Measurements from ENCODE around the gene KDM4F. TPM values are rescaled to one million over a fixed set of nuclear protein-coding genes. Genes with fewer than 3 reads are reported as not detected.

KDM4F gene
- total and polyA plus RNA-seq, 4 experiments from 2014 or later = not detected

DNA sequence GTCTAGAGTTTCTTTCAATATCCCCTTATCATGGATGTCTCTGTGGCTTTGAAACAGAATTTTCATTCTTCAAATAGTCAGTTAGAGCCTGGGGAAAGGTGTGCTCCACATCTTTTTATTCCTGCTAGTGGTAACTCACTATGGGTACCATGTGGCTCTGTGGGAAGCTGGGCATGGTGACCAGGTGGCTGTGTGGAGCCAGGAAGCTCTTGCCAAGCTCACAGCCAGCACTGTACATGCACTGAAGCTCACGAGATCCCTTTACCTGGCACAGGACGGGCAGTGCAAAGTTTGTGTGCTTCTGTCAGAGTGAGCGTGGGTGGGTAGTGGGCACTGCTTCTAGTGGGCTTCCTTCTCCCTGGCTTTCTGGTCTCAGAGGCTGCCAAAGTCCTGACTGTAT lies 6.3 kb upstream of the KDM4F start:
- Histone ChIP-seq H3K27ac (ENCODE audit: low read depth, low read length) (no peak overlapping the region), H3K4me3 (ENCODE audit: low read length in 2 of 2) (no peak overlapping the region), H3K9me3 (ENCODE audit: control insufficient read depth in 1 of 2, low read length in 2 of 2) (no peaks in the 10 kb centered on the region), H3K27me3 (ENCODE audit: insufficient read depth, low read length) (no peaks in the 10 kb centered on the region), H3K4me1 (ENCODE audit: insufficient read depth, low read length) (no peaks in the 10 kb centered on the region), H3K36me3 (ENCODE audit: insufficient read depth, low read length) (no peaks in the 10 kb centered on the region)
- no peak overlapping the region for H3K27ac Mint-ChIP-seq
- intact Hi-C loops (cut with micrococcal nuclease) = no loop called here
- DNase-seq = no peak
- CTCF ChIA-PET (ENCODE audit: partially characterized antibody) = no interaction called here
- H3K4me3 Mint-ChIP-seq = no peak overlapping the region
- POLR2A ChIA-PET (ENCODE audit: partially characterized antibody) = no interaction called here
- peaks cover 29 to 42% of the 10 kb centered on the region in 2 donors for H3K27me3 Mint-ChIP-seq
- H3K9me3 Mint-ChIP-seq = no peaks in the 10 kb centered on the region
- no peaks in the 10 kb centered on the region for H3K36me3 Mint-ChIP-seq
- peaks cover 0 to 2% (median under 1%) of the 10 kb centered on the region in 4 donors for H3K4me1 Mint-ChIP-seq

DNA sequence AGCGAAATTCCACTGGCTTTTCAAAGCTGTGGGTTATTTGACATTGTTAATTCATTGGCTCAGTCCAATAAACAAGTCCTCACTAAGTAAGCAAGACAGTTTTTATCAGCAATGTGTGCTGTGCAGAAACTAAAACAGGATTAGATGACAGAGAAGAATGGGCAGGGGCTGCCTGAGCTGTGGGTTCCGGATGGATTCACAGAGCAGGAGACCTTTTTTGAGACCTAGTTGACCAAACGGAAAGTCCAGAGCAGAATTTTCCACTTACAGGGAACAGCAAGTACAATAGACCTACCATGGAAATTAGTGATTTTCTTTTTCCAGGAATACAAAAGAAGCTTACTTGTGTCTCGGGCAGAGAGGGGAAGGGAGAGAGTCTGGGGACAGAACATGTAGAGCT lies 5.2 kb upstream of the KDM4F start:
- H3K4me3 Mint-ChIP-seq = no peak overlapping the region
- H3K4me1 ChIP-seq (ENCODE audit: insufficient read depth, low read length) = no peaks in the 10 kb centered on the region
- no peaks in the 10 kb centered on the region for H3K36me3 ChIP-seq (ENCODE audit: insufficient read depth, low read length)
- no peaks in the 10 kb centered on the region for H3K9me3 Mint-ChIP-seq
- no peaks in the 10 kb centered on the region for H3K9me3 ChIP-seq (ENCODE audit: control insufficient read depth in 1 of 2, low read length in 2 of 2)
- H3K27ac Mint-ChIP-seq = no peak overlapping the region
- H3K27me3 ChIP-seq (ENCODE audit: insufficient read depth, low read length) = no peaks in the 10 kb centered on the region
- H3K27me3 Mint-ChIP-seq = peaks cover 27 to 37% of the 10 kb centered on the region in 2 donors
- no peak overlapping the region for H3K27ac ChIP-seq (ENCODE audit: low read depth, low read length)
- peaks cover 0 to 1% (median 0%) of the 10 kb centered on the region in 4 donors for H3K4me1 Mint-ChIP-seq
- intact Hi-C loops (cut with micrococcal nuclease) = no loop called here
- ChIA-PET CTCF (ENCODE audit: partially characterized antibody) (no interaction called here), POLR2A (ENCODE audit: partially characterized antibody) (no interaction called here)
- H3K36me3 Mint-ChIP-seq = no peaks in the 10 kb centered on the region
- no peak overlapping the region for H3K4me3 ChIP-seq (ENCODE audit: low read length in 2 of 2)
- no peak for DNase-seq

DNA sequence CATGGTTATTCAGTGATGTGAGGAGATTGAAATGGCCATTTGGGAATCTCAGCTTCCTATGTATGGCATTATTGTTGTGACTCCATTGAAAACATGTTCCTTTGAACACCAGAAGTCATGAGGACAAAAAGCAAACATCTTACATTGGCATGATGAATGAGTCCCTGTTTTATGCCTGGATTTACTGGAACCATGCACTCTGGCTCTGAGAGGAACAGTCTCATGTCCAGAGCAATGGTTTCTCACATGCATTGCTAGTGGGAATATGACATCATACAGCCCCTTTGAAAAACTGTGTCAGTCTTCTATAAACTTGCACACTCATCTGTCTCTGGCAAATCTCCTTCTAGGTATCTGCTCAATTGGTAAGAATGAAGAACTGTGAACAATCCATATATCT lies 3.4 kb upstream of the KDM4F start:
- ChIA-PET CTCF (ENCODE audit: partially characterized antibody) (no interaction called here), POLR2A (ENCODE audit: partially characterized antibody) (no interaction called here)
- H3K4me3 ChIP-seq (ENCODE audit: low read length in 2 of 2) = no peak overlapping the region
- Mint-ChIP-seq H3K27me3 (peaks cover 30 to 37% of the 10 kb centered on the region in 2 donors), H3K36me3 (no peaks in the 10 kb centered on the region), H3K4me1 (peaks cover 0 to 1% (median 0%) of the 10 kb centered on the region in 4 donors), H3K27ac (no peak overlapping the region), H3K4me3 (no peak overlapping the region), H3K9me3 (no peaks in the 10 kb centered on the region)
- no peaks in the 10 kb centered on the region for H3K36me3 ChIP-seq (ENCODE audit: insufficient read depth, low read length)
- DNase-seq = no peak
- H3K27ac ChIP-seq (ENCODE audit: low read depth, low read length) = no peak overlapping the region
- H3K27me3 ChIP-seq (ENCODE audit: insufficient read depth, low read length) = no peaks in the 10 kb centered on the region
- no peaks in the 10 kb centered on the region for H3K9me3 ChIP-seq (ENCODE audit: control insufficient read depth in 1 of 2, low read length in 2 of 2)
- H3K4me1 ChIP-seq (ENCODE audit: insufficient read depth, low read length) = no peaks in the 10 kb centered on the region
- intact Hi-C loops (cut with micrococcal nuclease) = no loop called here

DNA sequence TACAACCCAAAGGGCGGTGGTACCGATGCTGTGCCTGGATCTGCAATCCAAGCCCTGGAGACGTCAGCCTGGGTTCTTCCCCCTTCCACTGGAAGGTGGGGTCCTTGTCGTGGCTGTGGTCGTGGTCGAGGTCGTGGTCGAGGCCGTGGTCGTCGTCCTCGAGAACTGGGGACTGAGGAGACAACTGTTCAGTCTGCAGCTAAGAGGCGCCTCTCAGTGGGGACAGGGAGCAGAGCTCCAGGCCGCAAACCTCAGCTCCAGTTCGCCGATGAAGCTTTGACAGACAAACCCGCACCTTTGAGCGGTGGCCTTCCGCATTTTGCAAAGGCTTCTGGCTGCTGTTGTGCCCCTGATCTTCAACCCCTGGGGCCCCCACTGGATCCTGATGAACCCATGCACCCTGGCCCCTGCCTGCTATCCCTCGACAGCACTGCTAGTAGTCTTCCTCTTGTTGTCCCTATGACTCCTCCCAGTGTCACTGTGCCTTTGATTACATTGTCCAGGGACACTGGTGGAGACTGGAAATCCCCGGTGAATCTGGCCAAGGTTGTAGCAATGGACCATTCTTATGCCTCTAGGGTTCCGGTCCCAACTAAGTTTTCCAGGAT lies 1.5 kb downstream of the KDM4F start:
- Mint-ChIP-seq H3K27ac (no peak overlapping the region), H3K4me3 (no peak overlapping the region), H3K9me3 (no peaks in the 10 kb centered on the region), H3K4me1 (no peaks in the 10 kb centered on the region), H3K27me3 (peaks cover 24 to 38% of the 10 kb centered on the region in 2 donors), H3K36me3 (no peaks in the 10 kb centered on the region)
- intact Hi-C loops (cut with micrococcal nuclease) = no loop called here
- H3K36me3 ChIP-seq (ENCODE audit: insufficient read depth, low read length) = no peaks in the 10 kb centered on the region
- CTCF ChIA-PET (ENCODE audit: partially characterized antibody) = no interaction called here
- no peak overlapping the region for H3K27ac ChIP-seq (ENCODE audit: low read depth, low read length)
- peaks cover 5% of the 10 kb centered on the region for H3K27me3 ChIP-seq (ENCODE audit: insufficient read depth, low read length)
- no peaks in the 10 kb centered on the region for H3K9me3 ChIP-seq (ENCODE audit: control insufficient read depth in 1 of 2, low read length in 2 of 2)
- DNase-seq = no peak
- H3K4me1 ChIP-seq (ENCODE audit: insufficient read depth, low read length) = no peaks in the 10 kb centered on the region
- H3K4me3 ChIP-seq (ENCODE audit: low read length in 2 of 2) = no peak overlapping the region
- POLR2A ChIA-PET (ENCODE audit: partially characterized antibody) = no interaction called here

GRCh38 chr11:95054356-95054755 lies 5.1 kb downstream of the KDM4F start:
- H3K27me3 Mint-ChIP-seq = peaks cover 19 to 30% of the 10 kb centered on the region in 2 donors
- H3K9me3 Mint-ChIP-seq = no peaks in the 10 kb centered on the region
- ChIA-PET POLR2A (ENCODE audit: partially characterized antibody) (no interaction called here), CTCF (ENCODE audit: partially characterized antibody) (no interaction called here)
- no peak overlapping the region for H3K4me3 Mint-ChIP-seq
- peaks cover 5% of the 10 kb centered on the region for H3K27me3 ChIP-seq (ENCODE audit: insufficient read depth, low read length)
- H3K27ac ChIP-seq (ENCODE audit: low read depth, low read length) = no peak overlapping the region
- peaks cover 0 to 3% of the 10 kb centered on the region in 2 donors for H3K36me3 Mint-ChIP-seq
- H3K4me1 Mint-ChIP-seq = no peaks in the 10 kb centered on the region
- DNase-seq = no peak
- intact Hi-C loops (cut with micrococcal nuclease) = no loop called here
- H3K27ac Mint-ChIP-seq = no peak overlapping the region
- H3K9me3 ChIP-seq (ENCODE audit: control insufficient read depth in 1 of 2, low read length in 2 of 2) = no peaks in the 10 kb centered on the region
- no peaks in the 10 kb centered on the region for H3K4me1 ChIP-seq (ENCODE audit: insufficient read depth, low read length)
- H3K36me3 ChIP-seq (ENCODE audit: insufficient read depth, low read length) = no peaks in the 10 kb centered on the region
- H3K4me3 ChIP-seq (ENCODE audit: low read length in 2 of 2) = no peak overlapping the region

DNA sequence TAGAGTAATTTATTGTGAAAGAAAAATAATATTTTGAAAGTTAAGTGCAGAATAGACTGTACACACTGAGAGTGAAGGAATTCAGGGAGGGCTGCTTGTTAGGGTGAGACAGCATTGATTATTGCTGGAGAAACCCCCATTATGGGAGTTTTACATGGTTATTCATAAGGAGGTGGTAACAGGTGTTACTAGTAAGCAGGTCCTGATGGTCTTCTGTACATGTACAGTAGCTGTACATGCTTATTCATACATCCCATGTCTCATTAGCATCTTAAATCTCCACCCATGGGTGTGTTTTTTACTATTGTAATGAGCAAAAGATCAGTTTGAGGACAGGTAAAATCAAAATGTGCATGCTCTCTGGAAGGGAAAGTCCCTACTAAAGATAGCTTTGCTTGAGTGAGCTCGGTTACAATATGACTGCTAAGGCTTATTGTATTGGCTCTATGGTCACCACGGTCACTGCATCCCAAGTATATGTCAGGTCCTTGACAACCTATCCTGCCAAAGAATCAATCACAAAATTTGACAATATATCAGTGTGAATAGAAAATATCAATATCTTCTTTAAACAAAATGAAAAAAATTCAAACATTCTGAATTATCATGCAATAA lies 6.2 kb downstream of the KDM4F start:
- Mint-ChIP-seq H3K27ac (no peak overlapping the region), H3K36me3 (peaks cover 0 to 3% of the 10 kb centered on the region in 2 donors), H3K4me1 (no peaks in the 10 kb centered on the region), H3K27me3 (peaks cover 24 to 30% of the 10 kb centered on the region in 2 donors), H3K9me3 (no peaks in the 10 kb centered on the region), H3K4me3 (no peak overlapping the region)
- no peaks in the 10 kb centered on the region for H3K4me1 ChIP-seq (ENCODE audit: insufficient read depth, low read length)
- DNase-seq = no peak
- no peaks in the 10 kb centered on the region for H3K36me3 ChIP-seq (ENCODE audit: insufficient read depth, low read length)
- CTCF ChIA-PET (ENCODE audit: partially characterized antibody) = interaction anchor here (1.5 kb wide), 1 partner anchor 12 kb away, joined by 5 read pairs; the partner anchor contains the start of gene SRSF8
- POLR2A ChIA-PET (ENCODE audit: partially characterized antibody) = no interaction called here
- no peak overlapping the region for H3K27ac ChIP-seq (ENCODE audit: low read depth, low read length)
- intact Hi-C loops (cut with micrococcal nuclease) = no loop called here
- no peaks in the 10 kb centered on the region for H3K9me3 ChIP-seq (ENCODE audit: control insufficient read depth in 1 of 2, low read length in 2 of 2)
- H3K27me3 ChIP-seq (ENCODE audit: insufficient read depth, low read length) = peaks cover 5% of the 10 kb centered on the region
- H3K4me3 ChIP-seq (ENCODE audit: low read length in 2 of 2) = no peak overlapping the region

- DNase-seq = no peak
- no peaks in the 10 kb centered on the region for H3K36me3 ChIP-seq (ENCODE audit: insufficient read depth, low read length)
- CTCF ChIA-PET (ENCODE audit: partially characterized antibody) = no interaction called here
- no peaks in the 10 kb centered on the region for H3K9me3 ChIP-seq (ENCODE audit: control insufficient read depth in 1 of 2, low read length in 2 of 2)
- POLR2A ChIA-PET (ENCODE audit: partially characterized antibody) = interaction anchor here (1.8 kb wide), 1 partner anchor 10 kb away, joined by 12 read pairs; the partner anchor contains the start of gene SRSF8
- H3K4me3 ChIP-seq (ENCODE audit: low read length in 2 of 2) = no peak overlapping the region
- Mint-ChIP-seq H3K36me3 (peaks cover 0 to 3% of the 10 kb centered on the region in 2 donors), H3K4me1 (no peaks in the 10 kb centered on the region), H3K9me3 (no peaks in the 10 kb centered on the region), H3K27ac (no peak overlapping the region), H3K4me3 (no peak overlapping the region), H3K27me3 (peaks cover 22 to 28% of the 10 kb centered on the region in 2 donors)
- intact Hi-C loops (cut with micrococcal nuclease) = no loop called here
- H3K27ac ChIP-seq (ENCODE audit: low read depth, low read length) = no peak overlapping the region
- no peaks in the 10 kb centered on the region for H3K4me1 ChIP-seq (ENCODE audit: insufficient read depth, low read length)
- H3K27me3 ChIP-seq (ENCODE audit: insufficient read depth, low read length) = peaks cover 5% of the 10 kb centered on the region
Measured at GRCh38 chr11:95057959-95058358, 8.7 kb downstream of the KDM4F start.

All from CD4-positive, alpha-beta memory T cell (primary cell).